GM12892 (cell line): ENCODE results near the gene SYT3.

Experiments used
- DNase-seq: peaks from one replicate; pipeline ENCODE4 v3.0.0; 2011; ENCODE audit not compliant: insufficient read length
- FAIRE-seq: peaks from 2 replicates; lab custom pipeline; 2011; peaks lifted over from hg19 to GRCh38; lab: Jason Lieb, UNC
- POLR2A ChIP-seq: IDR thresholded peaks from 2 replicates; pipeline ENCODE4 v1.6.1; 2011; ENCODE audit warnings: low read depth, low read length, control low read depth
- POLR2AphosphoS5 ChIP-seq: IDR thresholded peaks from 2 replicates; pipeline ENCODE4 v1.6.1; 2011; ENCODE audit warnings: low read depth, low read length, control low read depth
- TAF1 ChIP-seq: IDR thresholded peaks from 2 replicates; pipeline ENCODE4 v1.6.1; 2011; ENCODE audit warnings: low read depth, mild to moderate bottlenecking, control low read depth, low read length, borderline replicate concordance

Gene SYT3

DNA sequence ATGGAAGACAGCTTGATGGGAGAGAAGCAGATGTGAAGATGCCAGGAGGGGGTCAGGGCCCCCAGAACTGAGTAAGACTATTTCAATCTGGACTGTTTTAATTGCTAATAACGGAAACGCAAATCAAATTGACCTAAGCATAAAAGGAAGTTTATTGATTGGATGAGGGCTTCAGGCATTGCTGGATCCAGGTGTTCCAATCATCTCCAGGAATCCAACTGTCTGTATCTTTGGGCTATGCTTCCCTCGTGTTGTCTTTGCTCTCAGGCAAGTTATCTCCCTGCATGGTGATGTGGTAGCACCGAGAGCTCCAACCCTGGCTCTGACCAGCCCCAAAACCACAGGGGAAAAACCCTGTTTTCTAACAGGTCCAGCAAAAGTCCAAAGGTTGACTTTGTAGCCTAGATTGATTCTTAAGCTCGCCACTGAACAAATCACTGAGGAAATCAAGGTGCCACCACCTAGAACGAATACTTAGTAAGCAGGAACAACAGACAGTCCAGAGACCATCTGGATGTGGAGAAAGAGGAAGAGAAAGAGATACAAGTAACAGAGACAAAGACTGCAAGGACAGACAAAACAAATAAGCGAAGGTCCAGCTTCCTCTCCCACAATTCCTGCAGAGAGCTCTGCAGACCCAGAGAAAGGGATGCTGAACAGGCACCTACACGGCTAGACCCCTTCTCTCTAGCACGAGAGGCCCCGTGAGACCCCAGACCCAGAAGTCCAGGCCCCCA lies 8.4 kb upstream of the SYT3 start:
- TF ChIP-seq POLR2AphosphoS5 (no peak), POLR2A (no peak), TAF1 (no peak)
- FAIRE-seq (no peak), DNase-seq (no peak)

DNA sequence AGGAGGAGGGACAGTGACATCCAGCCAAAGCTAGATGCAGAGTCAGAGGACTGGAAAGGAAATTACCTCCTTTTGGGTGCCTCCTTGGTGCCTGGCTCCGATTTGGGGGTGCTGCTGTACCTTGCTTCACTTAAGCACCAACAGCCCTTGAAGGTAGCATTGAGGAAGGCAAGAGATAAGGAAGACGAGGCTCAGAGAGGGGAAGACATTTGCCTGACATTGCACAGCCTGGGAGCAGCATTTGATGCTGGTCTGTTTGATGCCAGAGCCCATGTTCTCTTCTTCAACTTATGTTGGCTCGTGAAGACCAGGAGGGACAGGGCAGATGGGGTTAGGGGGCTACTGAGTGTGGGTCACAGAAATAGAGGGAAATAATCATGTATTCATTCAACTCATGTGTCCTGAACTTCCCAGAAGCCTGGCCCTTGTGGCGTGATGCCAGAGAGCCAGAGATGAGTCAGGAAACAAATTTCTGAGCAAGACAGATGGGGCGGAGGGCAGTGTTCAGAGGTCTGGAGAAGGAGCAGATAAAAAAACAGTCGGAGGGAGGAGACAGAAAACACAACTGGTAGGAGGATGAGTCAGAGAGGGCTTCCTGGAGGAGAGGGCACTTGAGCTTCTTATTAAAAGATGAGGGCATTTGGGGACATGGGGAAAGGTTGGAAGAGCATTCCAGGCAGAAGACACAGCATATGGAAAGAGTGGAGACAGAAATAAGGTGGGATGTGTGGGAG lies 6.6 kb upstream of the SYT3 start:
- DNase-seq (no peak), FAIRE-seq (no peak)
- TF ChIP-seq POLR2AphosphoS5 (no peak), POLR2A (no peak), TAF1 (no peak)

DNA sequence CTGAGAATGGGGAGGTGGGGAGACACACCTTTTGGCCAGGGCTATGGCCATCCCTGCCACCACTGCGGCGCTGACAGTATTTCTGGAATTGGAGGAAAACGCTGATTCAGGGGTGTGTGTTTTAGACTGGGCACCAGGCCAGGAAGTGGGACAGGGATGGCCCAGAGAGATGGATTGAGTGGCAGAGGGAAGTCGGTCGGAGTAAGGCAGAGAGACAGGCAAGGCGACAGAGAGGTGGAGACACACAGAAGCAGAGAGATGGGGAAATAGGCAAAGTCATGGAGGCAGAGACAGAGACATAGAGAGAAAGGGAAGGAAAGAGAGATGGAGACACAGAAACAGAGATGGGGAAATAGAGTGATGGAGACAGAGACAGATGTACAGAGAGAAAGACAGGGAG lies 5.4 kb upstream of the SYT3 start:
- FAIRE-seq = no peak
- TF ChIP-seq POLR2AphosphoS5 (no peak), POLR2A (no peak), TAF1 (no peak)
- no peak for DNase-seq

DNA sequence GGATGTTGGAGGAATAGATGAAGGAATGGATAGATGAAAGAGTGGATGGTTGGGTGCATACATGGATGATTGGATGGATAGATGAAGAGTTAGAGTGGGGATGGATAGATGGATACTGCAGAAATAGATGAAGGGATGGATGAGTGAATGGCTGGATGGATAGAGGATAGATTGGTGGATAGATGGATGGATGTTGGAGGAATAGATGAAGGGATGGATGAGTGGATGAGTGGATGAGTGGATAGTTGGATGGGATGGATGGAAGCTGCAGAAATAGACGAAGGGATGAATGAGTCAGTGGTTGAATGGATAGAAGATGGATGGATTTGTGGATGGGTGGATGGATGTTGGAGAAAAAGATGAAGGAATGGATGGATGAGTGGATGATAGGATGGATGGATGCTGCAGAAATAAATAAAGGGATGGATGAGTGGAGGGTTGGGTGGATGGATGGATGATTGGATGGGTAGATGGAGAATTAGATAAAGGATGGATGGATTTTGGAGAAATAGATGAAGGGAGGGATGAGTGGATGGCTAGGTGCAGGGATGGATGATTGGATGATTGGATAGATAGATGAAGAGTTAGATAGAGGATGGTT lies 4.7 kb upstream of the SYT3 start:
- TF ChIP-seq POLR2A (no peak), POLR2AphosphoS5 (no peak), TAF1 (no peak)
- FAIRE-seq (no peak), DNase-seq (no peak)

DNA sequence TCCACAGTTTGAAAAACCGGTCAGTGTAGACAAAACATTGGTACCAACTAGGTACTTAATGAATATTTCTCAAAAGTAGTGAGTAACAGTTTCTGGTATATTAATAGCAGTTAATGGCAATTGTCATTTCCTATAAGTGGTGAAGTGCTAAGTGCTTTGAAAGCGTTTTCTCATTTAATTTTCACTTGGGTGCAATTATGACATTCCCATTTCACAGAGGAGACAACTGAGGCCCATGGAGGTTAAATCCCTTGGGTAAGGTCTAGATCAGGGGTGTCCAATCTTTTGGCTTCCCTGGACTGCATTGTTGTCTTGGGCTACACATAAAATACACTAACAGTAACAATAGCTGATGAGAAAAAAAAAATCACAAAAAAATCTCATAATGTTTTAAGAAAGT lies 687 bp upstream of the SYT3 start:
- no peak for FAIRE-seq

DNA sequence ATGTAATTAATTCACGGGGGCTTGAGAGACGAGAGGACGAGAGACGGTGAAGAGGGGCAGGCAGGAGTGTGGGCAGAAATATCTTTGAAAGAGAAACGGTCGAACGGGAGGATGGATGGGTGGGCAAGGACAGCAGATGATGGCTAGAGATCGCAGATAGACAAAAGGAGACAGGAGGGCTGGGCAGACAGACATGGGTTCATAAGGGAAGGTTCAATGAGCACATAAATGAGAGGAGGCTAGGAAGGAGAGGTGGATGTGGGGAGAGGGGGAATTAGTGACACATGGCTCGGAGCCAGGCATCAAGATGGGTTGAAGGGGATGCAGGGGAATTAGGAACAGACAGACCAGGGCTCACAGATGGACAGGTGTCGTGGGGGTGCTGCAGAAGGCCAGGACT lies 1.1 kb downstream of the SYT3 start:
- FAIRE-seq (no peak), DNase-seq (no peak)
- TF ChIP-seq POLR2A (no peak), TAF1 (no peak), POLR2AphosphoS5 (no peak)

More for the DNA sequence above, 687 bp upstream of the SYT3 start:
- TF ChIP-seq POLR2AphosphoS5 = no peak
- DNase-seq = no peak

DNA sequence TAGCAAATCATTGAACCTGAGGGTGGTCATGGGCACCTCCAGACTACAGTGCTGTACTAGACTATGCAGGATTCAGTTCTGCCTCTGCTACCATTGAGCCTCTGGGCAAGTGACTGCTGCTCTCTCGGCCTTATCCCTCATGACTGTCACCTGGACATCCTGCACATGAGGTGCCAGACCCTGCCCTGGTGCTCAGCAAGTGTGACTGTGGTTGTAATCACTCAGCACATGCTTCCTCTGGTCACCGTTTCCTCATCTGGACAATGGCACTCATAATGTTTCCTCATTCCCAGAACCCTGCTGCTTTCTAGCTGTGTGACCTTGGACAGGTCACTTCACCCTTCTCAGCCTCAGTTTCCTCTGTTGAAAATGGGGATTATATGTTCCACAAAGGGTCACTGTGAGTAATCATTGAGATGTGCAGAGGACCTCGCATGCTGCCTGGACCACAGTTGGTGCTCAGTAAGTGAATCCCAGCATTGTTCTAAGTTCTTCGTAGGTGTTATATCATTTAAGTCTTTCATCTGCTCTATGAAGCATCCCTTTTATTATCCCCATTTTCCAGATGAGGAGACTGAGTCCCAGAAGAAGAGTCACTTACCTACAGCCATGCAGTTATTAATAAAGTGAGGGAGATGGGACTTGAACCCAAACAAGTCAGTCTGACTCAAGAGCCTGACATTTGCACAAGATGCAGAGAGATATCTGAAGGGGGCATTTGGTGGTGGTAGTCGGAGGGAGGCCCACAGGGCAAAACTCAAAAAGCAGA lies 3.2 kb downstream of the SYT3 start:
- TF ChIP-seq TAF1 (no peak), POLR2AphosphoS5 (no peak), POLR2A (no peak)
- FAIRE-seq = no peak
- no peak for DNase-seq

DNA sequence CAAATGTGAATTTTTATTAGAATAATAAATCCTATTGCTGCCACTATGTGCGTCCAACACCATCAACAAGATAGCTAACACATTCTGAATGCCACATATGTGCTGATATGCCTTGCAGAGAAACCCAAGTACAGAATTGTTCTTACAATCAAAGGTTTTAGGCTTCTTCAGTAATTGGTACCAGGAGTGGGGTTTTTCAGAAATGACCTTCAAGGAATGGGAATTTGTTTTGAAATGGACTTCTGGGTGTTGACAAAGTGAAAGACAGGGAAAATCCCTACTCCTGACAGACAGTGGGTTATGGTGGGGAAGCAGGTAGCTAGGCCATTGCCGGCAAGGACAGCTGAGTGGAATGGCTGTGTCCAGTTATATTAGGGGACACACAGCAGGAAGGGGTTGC lies 5.7 kb downstream of the SYT3 start:
- no peak for FAIRE-seq
- TF ChIP-seq TAF1 (no peak), POLR2A (no peak), POLR2AphosphoS5 (no peak)
- DNase-seq = no peak

DNA sequence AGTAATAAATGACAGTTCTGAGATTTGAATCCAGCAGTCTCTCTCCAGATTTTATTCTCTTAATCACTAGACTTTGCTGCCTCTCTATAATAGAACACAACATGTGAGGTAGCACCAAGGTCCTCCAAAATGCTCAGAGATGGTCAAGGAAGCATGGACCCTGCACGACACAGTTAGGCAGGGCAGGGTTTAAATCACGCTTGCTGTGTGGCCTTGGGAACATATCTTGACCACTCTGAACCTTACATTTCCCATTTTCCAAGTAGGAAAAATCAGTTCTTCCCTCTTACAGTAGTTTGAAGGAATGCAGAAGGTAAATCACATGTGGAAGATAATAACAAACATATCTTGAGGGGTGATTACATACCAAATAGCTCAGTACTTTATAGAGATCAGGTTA lies 6.3 kb downstream of the SYT3 start:
- TF ChIP-seq POLR2AphosphoS5 (no peak), TAF1 (no peak), POLR2A (no peak)
- FAIRE-seq = no peak

DNA sequence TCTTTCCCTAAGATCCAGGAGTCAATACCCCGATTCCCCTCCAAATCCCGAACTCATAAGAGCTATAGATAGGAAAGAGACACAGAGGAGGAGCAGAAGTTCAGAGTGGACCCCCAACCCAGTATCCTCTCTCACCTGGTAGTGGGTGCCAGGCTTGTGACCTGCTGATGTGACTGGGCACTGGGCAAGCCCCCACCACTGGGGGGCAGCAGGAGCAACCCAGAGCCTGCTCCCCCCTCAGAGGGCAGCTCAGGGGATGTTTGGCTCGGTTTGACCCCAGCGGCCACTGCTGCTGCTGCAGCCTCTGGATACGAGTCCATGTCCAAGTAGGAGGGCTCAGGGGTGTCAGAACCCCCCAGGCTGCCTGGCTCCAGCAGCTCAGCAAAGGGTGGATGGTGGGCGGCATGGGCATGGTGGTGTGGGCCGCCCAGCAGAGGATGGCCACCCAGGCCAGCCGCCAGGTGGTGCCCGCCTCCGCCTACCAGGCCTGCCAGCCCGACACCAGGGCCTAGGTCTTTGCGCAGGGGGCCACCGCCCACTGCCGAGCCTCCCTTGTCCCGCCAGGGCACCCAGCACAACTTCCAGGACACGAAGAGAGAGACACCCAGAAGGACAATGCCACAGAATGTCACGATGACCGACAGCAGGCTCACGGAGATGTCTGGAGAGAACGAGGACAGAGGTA lies 7.4 kb downstream of the SYT3 start:
- no peak for FAIRE-seq
- TF ChIP-seq POLR2A (no peak), POLR2AphosphoS5 (no peak), TAF1 (no peak)

More for the DNA sequence above, 6.3 kb downstream of the SYT3 start:
- no peak for DNase-seq

More for the DNA sequence above, 7.4 kb downstream of the SYT3 start:
- no peak for DNase-seq
